ENCODE data around the gene DUOXA2.

DNA sequence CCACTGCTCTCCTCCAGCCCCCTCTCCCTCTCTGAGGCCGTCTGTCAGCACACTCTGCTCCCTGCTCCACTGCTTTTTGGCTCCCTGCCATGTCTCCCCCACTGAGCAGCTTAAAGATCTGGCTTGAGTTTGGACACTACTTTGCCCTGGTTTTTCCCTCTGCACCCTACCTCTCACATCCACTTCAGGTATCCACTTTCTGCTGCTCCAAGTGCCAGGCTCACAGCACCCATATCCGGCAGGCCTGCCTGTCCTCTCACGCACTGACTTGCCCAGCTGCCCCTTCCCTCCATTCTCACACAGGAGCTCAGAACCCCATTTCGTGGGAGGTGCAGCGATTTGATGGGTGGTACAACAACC is 19.4 kb downstream of the DUOXA2 start:
- no peak for TF ChIP-seq SUZ12 (IDR thresholded peaks at IDR 0.05)
- no peak for TF ChIP-seq L3MBTL2 (conservative IDR thresholded peaks at IDR 0.05)
- no peak for TF ChIP-seq FOXA1 (IDR thresholded peaks at IDR 0.05)
- TF ChIP-seq ELF4 (IDR thresholded peaks at IDR 0.05): no peak
- TF ChIP-seq NFRKB (IDR thresholded peaks at IDR 0.05): no peak
- TF ChIP-seq FOXM1 (IDR thresholded peaks at IDR 0.05; ENCODE audit: borderline replicate concordance): no peak

Data from HEK293T (cell line).